ENCODE measurements around the gene POU2F1.

Gene POU2F1

GRCh38 chr1:167272369-167272957 is 51.8 kb downstream of the POU2F1 start:
- DNase-seq (ENCODE audit: low read depth in 2 of 2): no peak

GRCh38 chr1:167273027-167273800 is 52.5 kb downstream of the POU2F1 start:
- no peak for DNase-seq (ENCODE audit: low read depth in 2 of 2)

GRCh38 chr1:167274061-167274460 is 53.4 kb downstream of the POU2F1 start:
- DNase-seq (ENCODE audit: low read depth in 2 of 2): no peak

- DNase-seq (ENCODE audit: low read depth in 2 of 2): no peak
These were observed 56.3 kb downstream of the POU2F1 start for GRCh38 chr1:167276969-167277368.

GRCh38 chr1:167278497-167278896 is 57.8 kb downstream of the POU2F1 start:
- no peak for DNase-seq (ENCODE audit: low read depth in 2 of 2)

DNA sequence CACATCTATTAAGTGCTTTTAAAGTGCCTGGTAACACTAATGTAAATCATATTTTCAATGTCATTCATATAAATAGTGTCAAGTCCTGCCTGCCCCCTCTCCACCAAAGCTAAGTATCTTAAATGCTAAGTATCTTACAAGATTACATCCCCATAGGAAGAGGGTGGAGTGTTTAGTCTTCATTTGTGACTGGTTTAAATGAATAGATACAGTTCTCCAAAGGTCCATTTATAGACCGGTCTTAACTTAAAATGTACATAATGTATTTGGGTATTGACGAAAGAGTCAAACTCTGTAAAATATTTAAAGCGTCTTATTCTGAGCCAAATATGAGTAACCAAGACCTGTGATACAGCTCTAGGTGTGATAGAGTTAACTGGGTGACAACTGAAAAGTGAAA is 60.2 kb downstream of the POU2F1 start:
- DNase-seq (ENCODE audit: low read depth in 2 of 2): no peak

DNA sequence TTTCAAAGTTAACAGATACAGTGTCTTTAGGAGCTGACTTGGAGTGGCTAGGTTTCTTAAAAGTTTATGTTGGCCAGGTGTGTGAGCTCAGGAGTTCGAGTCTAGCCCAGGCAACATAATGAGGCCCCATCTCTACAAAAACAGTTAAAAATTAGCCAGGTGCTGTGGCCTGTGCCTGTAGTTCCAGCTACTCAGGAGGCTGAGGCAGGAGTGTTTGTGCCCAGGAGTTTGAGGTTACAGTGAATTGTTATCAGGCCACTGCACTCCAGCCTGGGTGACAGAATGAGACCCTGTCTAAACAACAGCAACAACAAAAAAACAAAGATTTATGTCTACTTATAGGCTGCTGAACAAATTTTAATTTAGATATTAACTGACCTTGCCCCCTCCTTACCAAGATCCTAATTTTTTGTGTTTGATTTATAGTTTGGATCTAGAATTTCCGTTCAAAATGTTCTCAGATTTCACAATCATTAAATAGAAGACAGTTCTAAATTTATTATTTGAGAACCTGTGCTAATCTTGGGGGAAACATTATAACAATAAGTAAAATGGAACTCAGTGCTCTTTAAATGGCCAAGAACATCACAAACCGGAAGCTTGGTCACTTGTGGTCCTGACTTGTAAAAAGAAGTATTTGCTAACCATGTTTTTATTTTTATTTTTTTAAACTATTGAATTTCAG is 67.8 kb downstream of the POU2F1 start:
- no peak for DNase-seq (ENCODE audit: low read depth in 2 of 2)

DNA sequence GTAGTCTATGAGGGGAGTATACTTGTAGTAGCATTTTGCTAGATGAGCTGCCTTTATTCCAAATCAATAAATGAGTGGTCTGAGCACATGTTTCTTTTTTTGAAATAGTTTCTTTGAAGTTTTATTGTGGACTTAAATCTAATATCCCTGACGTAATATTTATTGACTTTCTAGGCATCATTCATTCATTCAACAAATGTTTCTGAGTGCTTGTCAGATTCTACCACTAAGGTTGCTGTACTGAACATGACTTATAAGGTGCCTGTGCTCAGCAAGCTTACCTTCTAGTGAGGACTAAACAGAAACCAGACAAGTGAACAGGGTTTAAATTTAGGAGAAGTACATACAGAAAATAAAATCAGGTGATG is 68.4 kb downstream of the POU2F1 start:
- no peak for DNase-seq (ENCODE audit: low read depth in 2 of 2)

DNA sequence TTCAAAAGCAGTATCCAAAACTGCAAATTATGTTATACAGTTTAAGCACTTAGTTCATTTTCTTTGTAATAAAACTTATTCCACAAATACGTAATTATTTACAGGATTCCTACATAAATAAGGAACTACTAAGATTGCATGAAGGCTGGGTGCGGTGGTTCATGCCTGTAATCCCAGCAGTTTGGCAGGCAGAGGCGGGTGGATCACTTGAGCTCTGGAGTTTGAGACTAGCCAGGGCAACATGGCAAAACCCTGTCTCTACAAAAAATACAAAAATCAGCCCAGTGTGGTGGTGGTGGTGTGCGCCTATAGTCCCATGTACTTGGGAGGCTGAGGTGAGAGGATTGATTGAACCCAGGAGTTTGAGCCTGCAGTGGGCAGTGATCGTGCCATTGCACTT is 69.3 kb downstream of the POU2F1 start:
- DNase-seq (ENCODE audit: low read depth in 2 of 2): no peak

- no peak for DNase-seq (ENCODE audit: low read depth in 2 of 2)
These were observed 71.0 kb downstream of the POU2F1 start for GRCh38 chr1:167291539-167292185.

DNA sequence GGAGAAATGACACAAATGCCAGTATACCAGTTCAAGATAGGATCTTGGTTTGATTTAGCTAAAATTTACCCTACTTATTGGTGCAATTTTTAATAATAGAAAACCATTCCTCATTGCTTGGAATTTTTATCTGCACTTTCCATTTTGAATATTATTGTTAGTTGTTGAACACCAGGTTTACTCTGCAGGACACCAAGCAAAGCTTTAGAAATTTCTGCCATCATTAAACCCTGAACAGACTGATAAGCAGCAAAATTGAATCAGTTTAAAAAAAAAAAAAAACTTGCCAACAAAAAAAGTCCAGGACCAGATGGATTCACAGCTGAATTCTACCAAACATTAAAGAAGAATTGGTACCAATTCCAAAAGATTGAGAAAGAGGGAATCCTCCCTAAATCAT is 71.5 kb downstream of the POU2F1 start:
- no peak for DNase-seq (ENCODE audit: low read depth in 2 of 2)

- no peak for DNase-seq (ENCODE audit: low read depth in 2 of 2)
These were observed 72.4 kb downstream of the POU2F1 start for GRCh38 chr1:167293057-167293456.

GRCh38 chr1:167294528-167294927 is 73.8 kb downstream of the POU2F1 start:
- no peak for DNase-seq (ENCODE audit: low read depth in 2 of 2)

DNA sequence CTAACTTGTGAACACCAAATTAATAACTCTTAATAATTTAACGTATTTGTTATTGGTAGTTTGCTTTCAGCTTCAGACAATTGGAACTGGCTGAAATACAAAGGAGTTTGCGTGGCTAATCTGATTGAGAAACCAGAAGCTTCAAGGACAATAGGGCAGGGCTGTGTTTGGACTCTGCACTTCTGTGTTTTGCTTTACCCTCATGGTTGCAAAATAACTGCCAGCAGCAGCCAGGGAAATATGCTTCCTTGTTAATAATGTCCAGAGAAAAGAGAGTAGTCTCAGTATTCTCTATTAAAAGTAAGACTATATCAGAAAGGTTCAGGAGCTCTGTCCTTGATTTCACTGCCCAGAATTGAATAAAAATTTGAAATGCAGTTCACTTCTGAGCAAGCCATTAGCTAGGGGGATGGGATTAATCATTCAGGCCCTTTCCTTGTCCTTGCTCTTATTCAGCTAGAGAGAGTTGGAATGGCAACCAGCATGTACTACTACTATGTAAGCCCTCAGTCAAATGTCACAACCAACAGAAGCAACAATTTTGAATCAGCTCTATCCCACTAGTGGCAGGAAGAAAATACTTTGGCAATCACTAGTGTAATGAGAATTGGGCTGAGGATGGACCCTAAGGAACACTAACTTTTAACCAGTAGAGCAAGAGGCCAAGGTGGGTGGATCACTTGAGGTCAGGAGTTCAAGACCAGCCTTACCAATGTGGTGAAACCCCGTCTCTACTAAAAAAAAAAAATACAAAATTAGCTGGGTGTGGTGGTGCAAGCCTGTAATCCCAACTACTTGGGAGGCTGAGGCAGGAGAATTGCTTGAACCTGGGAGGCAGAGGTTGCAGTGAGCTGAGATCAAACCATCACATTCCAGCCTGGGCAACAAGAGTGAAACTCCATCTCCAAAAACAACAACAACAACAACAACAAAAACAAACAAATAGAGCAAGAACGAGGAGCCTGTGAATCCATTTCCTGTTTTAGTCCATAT is 76.8 kb downstream of the POU2F1 start:
- DNase-seq (ENCODE audit: low read depth in 2 of 2): no peak

- no peak for DNase-seq (ENCODE audit: low read depth in 2 of 2)
These were observed 77.6 kb downstream of the POU2F1 start for GRCh38 chr1:167298325-167298724.

DNA sequence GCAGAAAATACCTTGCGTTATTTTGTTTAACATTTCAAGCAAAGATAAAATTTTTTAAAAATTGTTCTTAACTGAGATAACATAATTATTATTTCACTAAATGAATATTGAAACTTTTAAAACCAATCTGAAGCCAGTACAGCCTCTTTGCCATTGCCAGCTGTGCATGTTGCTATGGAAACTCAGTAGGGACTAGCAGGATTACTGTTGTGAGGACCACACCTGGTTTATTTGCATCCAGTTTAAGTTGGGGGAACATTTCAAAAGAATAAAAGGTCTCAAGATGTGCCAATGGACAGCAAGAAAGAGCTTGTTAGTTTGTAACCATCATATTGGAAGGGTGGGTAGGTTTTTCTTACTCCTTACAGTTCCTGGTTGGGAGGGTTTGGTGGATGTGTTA is 80.7 kb downstream of the POU2F1 start:
- no peak for DNase-seq (ENCODE audit: low read depth in 2 of 2)

DNA sequence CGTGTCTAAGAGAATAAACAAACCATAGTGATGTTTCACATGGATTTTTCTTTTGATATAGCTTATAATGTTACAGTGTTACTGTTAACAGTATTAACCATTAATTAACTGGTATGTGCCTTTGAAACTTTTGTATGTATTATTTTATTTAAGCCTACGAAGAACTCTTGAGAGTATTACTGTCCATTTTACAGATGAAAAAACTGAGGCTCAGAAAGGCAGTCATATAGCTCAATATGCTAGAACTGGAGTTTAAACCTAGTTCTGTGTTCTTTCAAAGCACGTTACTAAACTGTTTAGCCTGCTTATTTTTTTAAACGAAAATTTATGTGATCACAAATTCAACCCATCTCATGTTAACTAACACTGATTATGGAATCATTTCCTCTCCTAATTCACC is 83.5 kb downstream of the POU2F1 start:
- no peak for DNase-seq (ENCODE audit: low read depth in 2 of 2)

GRCh38 chr1:167305059-167305705 is 84.5 kb downstream of the POU2F1 start:
- DNase-seq (ENCODE audit: low read depth in 2 of 2): no peak

GRCh38 chr1:167305706-167306277 is 85.1 kb downstream of the POU2F1 start:
- DNase-seq (ENCODE audit: low read depth in 2 of 2): no peak

- no peak for DNase-seq (ENCODE audit: low read depth in 2 of 2)
These were observed 90.0 kb downstream of the POU2F1 start for GRCh38 chr1:167310732-167311131.

DNA sequence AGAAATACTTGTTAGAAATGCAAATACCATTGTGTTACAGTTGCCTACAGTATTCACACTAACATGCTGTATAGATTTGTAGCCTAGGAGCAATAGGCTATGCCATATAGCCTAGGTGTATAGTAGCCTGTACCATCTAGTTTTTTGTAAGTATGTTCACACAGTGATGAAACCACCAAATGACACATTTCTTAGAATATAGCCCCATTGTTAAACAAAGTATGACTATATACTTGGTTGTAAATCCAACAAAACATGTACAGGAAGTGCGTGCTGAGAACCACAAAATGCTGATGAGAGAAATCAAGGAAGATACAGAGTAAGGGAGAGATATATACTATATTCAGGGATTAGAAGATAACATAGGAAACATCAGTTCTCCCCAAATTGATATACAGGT is 92.2 kb downstream of the POU2F1 start:
- DNase-seq (ENCODE audit: low read depth in 2 of 2): no peak
